Stimulated activated naive CD8-positive, alpha-beta T cell treated with anti-CD3 and anti-CD28 coated beads, Interleukin-15, Interleukin-2, amounts not matched to agents 100 U/mL and 50 U/mL, for 24 hours (primary cell): ENCODE results near the gene TIMP2.

ENCODE experiments used
- ATAC-seq: fragments of 150-1000 bp; cut with Tn5 transposase; one replicate; pipeline ENCODE4 v1.10.0; 2021
- DNase-seq: peaks from one replicate; pipeline ENCODE4 v3.0.0; 2021

Gene TIMP2

DNA sequence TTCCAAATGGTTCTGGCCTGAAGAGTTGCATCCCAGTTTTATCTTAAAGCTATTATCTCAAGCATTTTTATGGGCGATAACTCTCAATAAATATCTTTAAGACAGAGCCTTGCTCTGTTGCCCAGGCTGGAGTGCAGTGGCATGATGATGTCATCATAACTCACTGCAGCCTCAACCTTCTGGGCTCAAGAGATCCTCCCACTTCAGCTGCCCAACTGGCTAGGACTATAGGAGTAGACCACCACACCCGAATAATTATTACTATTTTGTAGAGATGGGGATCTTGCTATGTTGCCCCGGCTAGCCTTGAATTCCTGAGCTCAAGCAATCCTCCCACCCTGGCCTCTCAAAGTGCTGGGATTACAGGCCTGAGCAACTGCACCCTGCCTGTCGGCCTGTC, 117.0 kb downstream of the TIMP2 start:
- DNase-seq (no peak), ATAC-seq (no peak)

GRCh38 chr17:78806451-78806850, 118.7 kb downstream of the TIMP2 start:
- DNase-seq (peak; percentile 28), ATAC-seq (peak; percentile 51)

DNA sequence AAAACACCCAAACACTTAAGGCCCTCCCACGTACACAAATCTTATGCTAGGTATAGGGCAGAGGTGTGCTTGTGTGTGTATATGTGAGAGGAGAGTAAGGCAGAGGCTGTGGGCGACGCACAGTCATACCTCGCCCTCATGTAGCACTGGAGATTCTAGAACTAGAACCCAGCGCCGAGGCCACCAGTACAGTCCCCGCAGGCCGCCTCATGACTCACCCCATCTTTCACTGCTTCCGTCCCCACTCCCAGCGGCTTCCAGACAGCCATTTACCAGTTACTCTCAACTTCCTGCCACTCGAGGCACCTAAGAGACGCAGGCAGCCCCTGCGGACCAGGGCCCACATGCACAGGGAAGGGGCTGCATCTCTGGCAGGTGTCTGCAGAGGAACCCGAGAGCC, 119.9 kb downstream of the TIMP2 start:
- peak; percentile 88 for ATAC-seq

GRCh38 chr17:78804777-78805176, 120.4 kb downstream of the TIMP2 start:
- ATAC-seq (no peak), DNase-seq (no peak)

More for the DNA sequence above, 119.9 kb downstream of the TIMP2 start:
- peak; percentile 51 for DNase-seq

GRCh38 chr17:78803186-78803845, 121.9 kb downstream of the TIMP2 start:
- ATAC-seq (no peak), DNase-seq (no peak)
